Measurements from ENCODE around the gene SULT1A2.

SULT1A2 gene

DNA sequence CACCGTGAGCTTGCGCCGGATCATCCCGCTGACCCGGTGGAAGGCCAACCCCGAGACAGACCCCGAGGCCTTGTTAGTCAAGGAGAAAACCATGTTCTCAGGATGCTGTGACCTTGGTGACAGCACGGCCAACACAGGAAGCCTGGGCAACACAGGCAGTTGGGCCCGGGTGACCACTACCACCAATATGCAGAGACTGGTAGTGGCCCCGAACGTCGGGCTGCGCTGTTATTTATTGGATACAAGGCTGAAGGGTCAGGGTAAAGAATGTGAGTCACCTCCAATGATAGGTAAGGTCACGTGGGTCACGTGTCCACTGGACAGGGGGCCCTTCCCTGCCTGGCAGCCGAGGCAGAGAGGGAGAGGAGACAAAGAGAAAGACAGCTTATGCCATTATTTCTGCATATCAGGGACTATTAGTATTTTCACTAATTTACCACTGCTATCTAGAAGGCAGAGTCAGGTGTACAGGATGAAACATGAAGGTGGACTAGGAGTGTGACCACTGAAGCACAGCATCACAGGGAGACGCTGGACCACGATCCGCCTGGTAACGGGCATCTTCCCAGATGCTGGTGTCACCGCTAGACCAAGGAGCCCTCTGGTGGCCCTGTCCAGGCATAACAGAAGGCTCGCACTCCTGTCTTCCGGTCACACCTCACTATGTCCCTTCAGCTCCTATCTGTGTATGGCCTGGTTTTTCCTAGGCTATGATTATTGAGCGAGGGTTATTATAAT, 18.8 kb upstream of the SULT1A2 start:
- peak; percentile 68 for TF ChIP-seq RAD21 (IDR thresholded peaks at IDR 0.05; ENCODE audit: low read depth)

- no peak for TF ChIP-seq REST (IDR thresholded peaks at IDR 0.05; ENCODE audit: low read depth)
- no peak for TF ChIP-seq RAD21 (IDR thresholded peaks at IDR 0.05; ENCODE audit: low read depth)
- TF ChIP-seq FOXM1 (IDR thresholded peaks at IDR 0.05; ENCODE audit: borderline replicate concordance, low read depth): no peak
- no peak for TF ChIP-seq TCF12 (IDR thresholded peaks at IDR 0.05; ENCODE audit: low read depth)
- no peak for TF ChIP-seq EP300 (IDR thresholded peaks at IDR 0.05; ENCODE audit: borderline replicate concordance)
- no peak for TF ChIP-seq NFIC (IDR thresholded peaks at IDR 0.05)
- TF ChIP-seq USF1 (IDR thresholded peaks at IDR 0.05): no peak
- TF ChIP-seq CREB1 (IDR thresholded peaks at IDR 0.05; ENCODE audit: low read depth): no peak
- no peak for TF ChIP-seq EGR1 (IDR thresholded peaks at IDR 0.05)
- TF ChIP-seq TAF1 (IDR thresholded peaks at IDR 0.05; ENCODE audit: low read depth): no peak
- TF ChIP-seq MAX (IDR thresholded peaks at IDR 0.05): no peak
Measured at GRCh38 chr16:28610595-28611191, 13.8 kb upstream of the SULT1A2 start.

DNA sequence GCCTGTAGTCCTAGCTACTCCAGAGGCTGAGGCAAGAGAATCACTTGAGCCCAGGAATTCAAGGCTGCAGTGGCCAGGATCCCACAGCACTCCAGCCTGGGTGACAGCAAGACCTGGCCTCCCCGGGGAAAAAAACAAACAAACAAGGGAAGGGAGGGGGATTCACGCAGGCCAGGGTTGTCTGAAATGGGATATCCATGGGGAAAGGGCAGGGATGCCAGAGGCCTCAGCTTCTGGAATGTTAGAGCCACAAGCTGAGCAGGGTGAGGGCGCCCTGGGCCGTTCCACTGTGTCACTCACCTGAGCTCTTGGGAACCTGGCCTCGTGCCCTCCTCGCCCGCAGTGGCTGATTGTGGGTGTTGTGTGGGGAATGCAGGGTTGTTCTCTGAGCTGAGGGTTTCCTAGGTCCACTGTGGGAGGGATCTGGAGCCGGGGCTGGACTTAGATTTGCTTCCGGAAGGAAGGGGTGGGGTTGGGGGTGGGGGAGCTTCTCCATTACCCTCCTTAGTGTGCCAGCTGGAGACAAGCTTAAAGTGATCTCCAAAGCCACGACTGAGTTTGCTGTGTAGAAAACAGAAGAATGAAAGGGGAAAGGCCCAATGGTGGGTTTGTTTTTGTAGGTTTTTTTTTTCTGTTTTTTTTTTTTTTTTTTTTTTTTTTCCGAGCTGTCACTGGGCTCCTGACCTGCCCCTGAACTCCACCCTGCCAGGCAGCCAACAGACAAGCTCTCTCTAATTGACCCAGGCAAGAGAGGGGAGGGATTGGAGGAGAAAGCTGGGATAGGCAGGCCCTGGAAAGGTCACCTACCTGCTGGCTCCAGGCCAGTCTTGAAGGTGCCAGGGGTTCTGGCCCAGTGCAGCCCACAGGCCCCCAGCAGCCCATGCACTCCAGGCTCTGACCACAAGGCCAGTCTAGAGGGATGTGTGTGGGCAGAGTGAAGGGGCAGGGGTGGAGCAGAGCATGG, 13.1 kb upstream of the SULT1A2 start, which contains the start of gene SULT1A1:
SULT1A1 (minus strand) TSS at position 414 of the 964 bp plus-strand sequence. CDS start 1,189 bp downstream, outside the sequence.
- TF ChIP-seq NFIC (IDR thresholded peaks at IDR 0.05) (peak; percentile 60), MAX (IDR thresholded peaks at IDR 0.05) (peak; percentile 65), CEBPB (IDR thresholded peaks at IDR 0.05) (no peak), TEAD4 (IDR thresholded peaks at IDR 0.05) (peak; percentile 46; the same call in 1 of the 2 replicates), TCF12 (IDR thresholded peaks at IDR 0.05; ENCODE audit: low read depth) (no peak)

DNA sequence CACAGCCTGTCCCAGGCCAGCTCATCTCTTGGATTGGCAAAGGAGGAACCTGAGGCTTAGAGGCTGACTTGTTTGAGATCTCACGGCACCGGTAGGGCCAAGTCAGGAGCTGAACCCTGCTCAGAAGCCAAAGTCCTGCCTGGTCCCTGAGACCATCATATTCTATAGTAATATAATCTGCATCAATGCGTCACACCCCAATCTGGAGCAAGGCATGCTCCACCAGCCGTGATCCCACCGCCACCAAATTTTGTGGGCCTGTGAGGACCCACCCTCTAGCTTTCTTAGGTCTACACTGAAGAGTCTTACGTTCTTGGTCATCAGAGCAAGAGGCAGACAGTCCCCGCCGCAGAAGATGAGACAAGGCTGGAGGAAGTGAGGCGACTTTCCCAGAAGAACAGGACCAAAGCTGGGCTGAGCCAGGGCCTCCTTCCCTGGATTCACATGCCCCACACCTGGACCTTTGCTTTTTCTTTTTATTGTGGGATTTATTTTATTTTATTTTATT, 10.3 kb upstream of the SULT1A2 start:
- no peak for TF ChIP-seq NFIC (IDR thresholded peaks at IDR 0.05)
- no peak for TF ChIP-seq REST (IDR thresholded peaks at IDR 0.05; ENCODE audit: low read depth)
- no peak for TF ChIP-seq MAX (IDR thresholded peaks at IDR 0.05)
- TF ChIP-seq EGR1 (IDR thresholded peaks at IDR 0.05): no peak
- TF ChIP-seq CEBPB (IDR thresholded peaks at IDR 0.05): no peak
- TF ChIP-seq RAD21 (IDR thresholded peaks at IDR 0.05; ENCODE audit: low read depth): no peak
- no peak for TF ChIP-seq FOXM1 (IDR thresholded peaks at IDR 0.05; ENCODE audit: borderline replicate concordance, low read depth)
- TF ChIP-seq YY1 (IDR thresholded peaks at IDR 0.05; ENCODE audit: low read depth): no peak
- TF ChIP-seq ZBTB7A (IDR thresholded peaks at IDR 0.05; ENCODE audit: low read depth): no peak
- no peak for TF ChIP-seq TCF12 (IDR thresholded peaks at IDR 0.05; ENCODE audit: low read depth)
- TF ChIP-seq TEAD4 (IDR thresholded peaks at IDR 0.05): no peak
- no peak for TF ChIP-seq EP300 (IDR thresholded peaks at IDR 0.05; ENCODE audit: borderline replicate concordance)
- no peak for TF ChIP-seq CREB1 (IDR thresholded peaks at IDR 0.05; ENCODE audit: low read depth)

- TF ChIP-seq TAF1 (IDR thresholded peaks at IDR 0.05; ENCODE audit: low read depth): no peak
- TF ChIP-seq REST (IDR thresholded peaks at IDR 0.05; ENCODE audit: low read depth): no peak
- no peak for TF ChIP-seq CREB1 (IDR thresholded peaks at IDR 0.05; ENCODE audit: low read depth)
Measured at GRCh38 chr16:28606291-28607115, 9.7 kb upstream of the SULT1A2 start.

Data from Ishikawa (cell line).